ENCODE measurements around the gene MAB21L3.
"Not testable (repeated sequence)": the region's sequence is repeated elsewhere in the genome, so short reads cannot be mapped to it uniquely, and the experiment has no call there.

The MAB21L3 gene

DNA sequence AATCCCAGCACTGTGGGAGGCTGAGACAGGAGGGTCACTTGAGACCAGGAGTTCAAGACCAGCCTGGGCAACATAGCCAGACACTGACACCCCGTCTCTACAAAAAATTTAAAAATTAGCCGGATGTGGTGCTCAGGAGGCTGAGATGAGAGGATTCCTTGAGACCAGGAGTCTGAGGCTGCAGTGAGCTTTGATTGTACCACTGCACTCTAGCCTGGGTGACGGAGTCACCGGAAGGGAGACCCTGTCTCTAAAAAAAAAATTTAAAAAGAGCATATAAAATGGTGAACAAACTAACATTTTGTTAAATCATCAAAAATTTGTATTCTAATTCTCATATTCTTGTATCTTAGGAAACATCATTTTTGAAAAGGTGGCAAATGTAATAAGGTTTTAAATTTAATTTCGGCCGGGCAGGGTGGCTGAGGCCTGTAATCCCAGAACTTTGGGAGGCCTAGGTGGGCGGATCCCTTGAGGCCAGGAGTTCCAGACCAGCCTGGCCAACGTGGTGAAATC lies 27.1 kb downstream of the MAB21L3 start:
- DNase-seq (ENCODE audit: low read depth): no peak

GRCh38 chr1:116139592-116140134 lies 28.5 kb downstream of the MAB21L3 start:
- no peak for DNase-seq (ENCODE audit: low read depth)

DNA sequence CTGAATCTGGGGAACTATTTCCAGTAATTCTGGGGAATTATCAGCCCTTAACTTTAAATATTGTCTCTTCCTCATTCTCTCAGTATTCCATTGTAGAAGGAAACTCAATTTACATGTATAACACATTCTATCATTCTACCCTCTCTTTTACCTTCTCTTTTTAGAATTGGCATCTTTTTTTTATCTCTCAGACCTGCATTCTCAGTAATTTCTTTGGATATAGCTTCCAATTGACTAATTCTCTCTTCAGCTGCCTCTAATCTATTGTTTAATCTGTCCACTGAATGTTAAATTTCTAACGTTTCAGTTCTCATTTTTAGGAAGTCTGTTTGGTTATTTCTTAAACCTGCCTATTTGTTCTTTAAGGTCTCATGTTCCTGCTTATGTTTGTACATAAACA lies 33.0 kb downstream of the MAB21L3 start:
- DNase-seq (ENCODE audit: low read depth): no peak

DNA sequence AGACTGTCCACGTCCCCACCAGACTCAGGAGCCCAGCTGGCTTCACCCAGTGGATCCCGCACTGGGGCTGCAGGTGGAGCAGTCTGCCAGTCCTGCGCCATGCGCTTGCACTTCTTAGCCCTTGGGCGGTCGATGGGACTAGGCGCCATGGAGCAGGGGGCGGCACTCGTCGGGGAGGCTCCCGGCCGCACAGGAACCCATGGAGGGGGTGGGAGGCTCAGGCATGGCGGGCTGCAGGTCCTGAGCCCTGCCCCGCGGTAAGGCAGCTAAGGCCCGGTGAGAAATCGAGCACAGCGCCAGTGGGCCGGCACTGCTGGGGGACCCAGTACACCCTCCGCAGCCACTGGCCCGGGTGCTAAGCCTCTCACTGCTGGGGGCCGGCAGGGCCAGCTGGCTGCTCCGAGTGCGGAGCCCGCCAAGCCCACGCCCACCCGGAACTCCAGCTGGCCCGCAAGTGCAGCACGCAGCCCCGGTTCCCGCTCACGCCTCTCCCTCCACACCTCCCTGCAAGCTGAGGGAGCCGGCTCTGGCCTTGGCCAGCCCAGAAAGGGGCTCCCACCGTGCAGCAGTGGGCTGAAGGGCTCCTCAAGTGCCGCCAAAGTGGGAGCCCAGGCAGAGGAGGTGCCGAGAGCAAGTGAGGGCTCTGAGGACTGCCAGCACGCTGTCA lies 35.4 kb downstream of the MAB21L3 start:
- DNase-seq (ENCODE audit: low read depth): not testable (repeated sequence)

DNA sequence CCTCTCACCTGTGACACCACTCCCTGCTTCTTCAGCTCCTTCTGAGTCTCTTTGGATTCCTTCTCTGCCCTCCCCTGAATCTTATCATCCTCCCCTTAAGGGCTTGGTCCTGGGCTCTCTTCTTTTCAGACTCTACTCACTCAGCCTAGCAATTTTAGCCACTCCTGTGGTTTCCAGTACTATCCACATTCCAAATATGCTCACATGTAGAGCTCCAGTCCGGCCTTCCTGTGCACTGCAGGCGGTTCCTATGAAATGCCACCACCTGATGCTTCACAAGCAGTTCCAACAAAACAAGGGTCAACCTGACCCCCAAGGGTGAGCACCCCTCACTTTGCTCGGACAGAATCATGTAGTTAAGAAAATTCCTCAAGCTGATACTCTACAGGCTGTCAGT lies 35.9 kb downstream of the MAB21L3 start:
- DNase-seq (ENCODE audit: low read depth): no peak

DNA sequence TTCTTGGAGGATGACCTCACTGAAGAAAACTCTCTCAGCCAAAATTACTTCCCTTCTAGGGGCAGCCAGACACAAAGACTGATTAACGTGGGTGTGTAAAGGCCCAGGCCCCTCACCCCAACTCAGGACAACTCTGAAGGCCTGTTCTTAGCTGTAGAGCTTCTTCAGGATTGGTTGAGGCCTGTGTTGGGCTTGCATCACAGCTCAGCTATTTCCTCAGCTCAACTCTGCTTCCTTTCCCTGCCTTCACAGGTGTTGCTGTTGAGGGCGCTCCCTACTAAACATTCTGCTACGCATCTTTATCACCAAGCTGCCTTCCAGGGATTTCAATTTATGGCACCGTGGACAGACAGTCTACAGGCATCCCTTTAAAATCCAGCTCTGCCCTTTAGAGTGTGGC lies 36.8 kb downstream of the MAB21L3 start:
- DNase-seq (ENCODE audit: low read depth): no peak

- DNase-seq (ENCODE audit: low read depth): no peak
Measured at GRCh38 chr1:116148967-116149366, 37.8 kb downstream of the MAB21L3 start.

DNA sequence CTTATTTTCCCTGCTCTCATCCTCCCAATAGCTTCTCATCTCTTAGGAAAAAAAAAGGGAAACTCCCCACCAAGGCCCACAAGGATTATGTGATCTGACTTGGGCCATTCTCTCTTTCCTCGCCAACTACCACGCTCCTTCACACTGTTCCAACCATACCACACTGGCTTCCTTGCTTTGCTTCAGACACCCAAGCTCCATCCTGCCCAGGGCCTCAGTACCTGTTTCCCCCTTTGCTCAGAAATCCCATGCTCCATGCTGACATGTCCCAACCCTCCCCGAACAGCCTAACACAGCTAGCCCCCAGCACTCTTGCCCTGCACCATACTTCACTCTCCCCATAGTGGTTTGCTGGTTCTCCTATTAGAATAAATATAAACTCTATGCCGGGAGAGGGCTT lies 39.2 kb downstream of the MAB21L3 start:
- DNase-seq (ENCODE audit: low read depth): no peak

DNA sequence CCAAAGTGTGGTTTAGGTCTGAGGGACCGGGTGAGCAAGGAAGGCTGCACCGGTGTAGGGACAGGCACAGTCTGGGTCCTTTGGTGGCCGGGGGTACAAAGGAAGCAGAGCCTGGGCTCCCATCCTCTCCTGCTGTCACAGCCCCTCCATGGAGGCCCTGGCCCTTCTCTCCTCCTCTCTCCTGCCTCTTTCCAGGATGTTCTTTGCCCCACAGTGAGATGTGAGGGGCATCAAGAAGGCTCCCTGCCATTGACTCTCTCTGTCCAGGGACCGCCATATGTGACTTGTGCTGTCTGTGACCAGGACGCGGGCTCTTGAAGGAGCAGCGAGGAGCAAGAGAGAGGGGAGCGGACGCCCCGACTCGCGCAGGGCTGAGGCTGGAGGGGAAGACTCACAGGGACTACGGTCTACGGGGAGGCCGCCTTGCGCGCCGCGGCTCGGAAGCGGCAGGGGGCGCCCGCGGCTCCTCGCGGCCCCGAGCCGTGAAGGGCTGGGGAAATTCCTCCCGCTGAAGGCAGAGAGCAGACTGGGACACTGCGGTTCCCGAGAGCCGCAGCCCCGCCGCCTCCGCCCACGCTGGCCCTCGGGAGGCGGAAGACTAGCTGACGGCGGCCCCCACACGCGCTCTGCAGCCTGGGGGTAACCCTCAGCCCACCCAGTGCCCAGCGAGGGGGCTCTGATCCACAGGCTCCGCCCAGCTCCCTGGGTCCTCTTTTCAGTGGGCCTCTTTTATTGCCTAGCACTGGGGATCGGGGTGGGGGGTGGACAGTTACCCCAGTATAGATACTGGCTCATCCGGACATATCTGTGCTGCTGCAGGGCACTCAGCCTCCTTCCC lies 40.8 kb downstream of the MAB21L3 start:
- DNase-seq (ENCODE audit: low read depth): peak; percentile 57

DNA sequence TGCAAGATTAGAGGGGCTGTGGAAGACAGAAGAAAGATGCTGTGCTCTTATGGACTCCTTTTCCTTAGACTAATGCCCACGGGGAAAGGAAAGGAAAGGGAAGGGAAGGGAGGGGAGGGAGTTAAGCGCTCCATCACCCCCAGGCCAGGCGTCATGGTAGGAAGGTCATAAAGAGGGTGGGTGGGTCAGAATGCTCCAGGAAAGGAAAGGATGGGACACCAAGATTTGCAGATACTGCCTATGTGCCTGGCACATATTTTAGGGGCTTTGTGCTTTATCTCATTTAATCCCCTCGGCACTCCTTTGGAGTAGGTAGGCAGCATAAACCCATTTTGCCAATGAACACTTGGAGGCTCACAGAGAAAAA lies 41.4 kb downstream of the MAB21L3 start:
- no peak for DNase-seq (ENCODE audit: low read depth)

GRCh38 chr1:116152950-116153691 lies 41.9 kb downstream of the MAB21L3 start:
- DNase-seq (ENCODE audit: low read depth): no peak

DNA sequence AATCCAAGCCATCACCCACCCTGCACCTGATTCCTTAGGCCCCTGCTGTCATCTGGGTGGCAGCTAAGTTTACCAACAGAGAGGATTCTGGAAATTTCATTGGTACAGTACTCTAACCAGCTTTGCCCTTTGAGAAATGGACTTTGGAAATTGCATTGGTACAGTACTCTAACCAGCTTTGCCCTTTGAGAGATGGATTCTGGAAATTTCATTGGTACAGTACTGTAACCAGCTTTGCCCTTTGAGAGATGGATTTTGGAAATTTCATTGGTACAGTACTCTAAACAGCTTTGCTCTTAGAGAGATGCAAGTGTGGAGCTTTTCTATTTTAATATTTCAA lies 42.5 kb downstream of the MAB21L3 start:
- no peak for DNase-seq (ENCODE audit: low read depth)

DNA sequence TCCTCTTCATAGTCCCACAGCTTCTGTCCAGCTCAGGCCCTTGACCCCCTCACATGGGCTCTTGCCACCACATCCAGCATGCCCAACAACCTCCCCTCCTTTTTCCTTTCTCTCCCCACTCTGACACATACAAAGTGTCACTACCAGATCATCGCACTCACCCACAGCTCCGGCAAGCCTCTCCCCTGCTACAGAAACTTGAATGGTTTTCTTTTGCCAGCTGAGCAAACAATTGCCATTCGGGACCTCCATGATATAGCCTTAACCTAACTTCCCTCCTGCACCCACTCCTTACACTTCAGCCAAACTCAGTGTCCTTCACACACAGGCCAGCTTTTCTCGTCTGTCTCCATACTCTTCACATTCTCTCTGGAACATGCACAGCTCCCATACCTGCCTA lies 43.3 kb downstream of the MAB21L3 start:
- no peak for DNase-seq (ENCODE audit: low read depth)

- DNase-seq (ENCODE audit: low read depth): no peak
Measured at GRCh38 chr1:116157096-116157495, 45.9 kb downstream of the MAB21L3 start.

GRCh38 chr1:116159177-116159576 lies 48.0 kb downstream of the MAB21L3 start:
- no peak for DNase-seq (ENCODE audit: low read depth)

GRCh38 chr1:116159611-116160010 lies 48.4 kb downstream of the MAB21L3 start:
- DNase-seq (ENCODE audit: low read depth): no peak

DNA sequence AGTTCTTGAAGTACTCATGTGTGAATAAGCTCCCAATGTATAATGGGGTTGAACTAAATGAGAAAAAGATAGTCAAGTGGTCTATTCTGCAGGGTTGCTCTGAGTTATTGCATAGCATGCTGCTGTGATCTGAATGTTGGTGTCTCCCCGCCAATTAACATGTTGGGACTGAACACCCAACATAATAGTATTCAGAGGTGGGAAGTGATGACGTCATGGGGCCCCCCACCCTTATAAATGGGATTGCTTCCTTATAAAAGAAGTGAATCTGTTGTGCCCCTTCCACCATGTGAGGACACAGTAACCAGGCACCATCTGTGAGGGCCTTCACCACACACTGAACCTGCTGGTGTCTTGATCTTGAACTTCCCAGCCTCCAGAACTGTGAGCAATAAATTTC lies 50.2 kb downstream of the MAB21L3 start:
- DNase-seq (ENCODE audit: low read depth): no peak

DNA sequence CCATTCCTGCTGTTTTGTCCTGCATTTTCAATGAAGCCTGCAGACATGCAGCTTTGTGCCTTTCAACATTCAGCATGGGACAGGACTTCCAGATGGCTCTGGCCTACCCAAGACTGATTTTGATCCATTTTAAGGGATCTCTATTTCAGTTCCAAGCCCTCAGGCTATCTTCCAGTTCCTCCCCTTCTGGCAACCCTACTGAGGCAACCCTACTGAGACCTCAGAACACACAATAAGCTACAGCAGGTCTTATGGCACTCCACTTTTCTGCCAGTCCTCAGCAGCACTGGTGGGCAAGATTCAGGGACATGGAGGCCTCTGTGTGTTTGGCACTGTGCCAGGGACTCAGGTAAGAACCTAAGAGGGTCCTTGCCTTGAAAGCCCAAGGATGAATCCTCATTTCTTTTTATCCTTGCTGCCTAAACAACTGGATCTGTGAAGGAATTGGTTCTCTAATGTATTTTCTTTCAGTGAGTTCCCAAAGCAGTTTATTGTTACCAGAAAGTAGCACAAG lies 50.7 kb downstream of the MAB21L3 start:
- no peak for DNase-seq (ENCODE audit: low read depth)

- no peak for DNase-seq (ENCODE audit: low read depth)
Measured at GRCh38 chr1:116163533-116163932, 52.3 kb downstream of the MAB21L3 start.

- DNase-seq (ENCODE audit: low read depth): no peak
Measured at GRCh38 chr1:116164150-116164549, 53.0 kb downstream of the MAB21L3 start.

DNA sequence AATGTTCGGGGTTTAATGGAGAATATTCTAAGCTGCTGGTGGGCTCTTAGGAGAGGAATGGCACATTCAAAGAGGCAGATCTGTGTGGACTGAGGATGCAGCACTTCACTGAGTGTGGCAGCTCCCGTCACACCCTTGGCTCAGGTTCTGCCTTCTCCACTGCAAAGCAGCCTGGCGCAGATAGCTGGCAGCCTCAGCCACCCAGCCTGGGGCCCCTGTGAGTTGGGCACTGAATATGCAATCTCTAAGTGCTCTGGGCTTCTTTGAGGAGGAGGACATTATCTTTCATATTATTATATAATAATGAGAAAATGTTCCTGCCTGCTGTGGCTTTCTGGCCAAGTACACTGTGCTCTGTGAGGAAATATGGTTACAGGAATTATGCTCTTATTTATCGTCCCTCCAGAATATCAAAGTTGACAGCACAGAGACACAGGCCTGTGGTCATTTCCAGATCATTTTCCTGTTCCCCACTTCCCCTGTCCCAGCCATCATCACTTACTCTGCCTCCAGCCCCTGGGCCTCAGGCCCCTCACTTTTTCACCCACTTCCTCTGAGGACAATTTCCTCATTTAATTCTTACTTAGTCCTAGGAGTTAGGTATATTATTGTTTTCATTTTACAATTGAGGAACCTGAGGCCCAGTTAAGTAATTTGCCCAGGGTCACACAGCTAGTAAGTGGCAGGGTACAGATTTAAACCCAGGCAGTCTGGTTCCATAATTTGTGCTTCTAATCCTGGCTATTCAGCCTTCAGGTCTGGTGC lies 53.6 kb downstream of the MAB21L3 start:
- no peak for DNase-seq (ENCODE audit: low read depth)

DNA sequence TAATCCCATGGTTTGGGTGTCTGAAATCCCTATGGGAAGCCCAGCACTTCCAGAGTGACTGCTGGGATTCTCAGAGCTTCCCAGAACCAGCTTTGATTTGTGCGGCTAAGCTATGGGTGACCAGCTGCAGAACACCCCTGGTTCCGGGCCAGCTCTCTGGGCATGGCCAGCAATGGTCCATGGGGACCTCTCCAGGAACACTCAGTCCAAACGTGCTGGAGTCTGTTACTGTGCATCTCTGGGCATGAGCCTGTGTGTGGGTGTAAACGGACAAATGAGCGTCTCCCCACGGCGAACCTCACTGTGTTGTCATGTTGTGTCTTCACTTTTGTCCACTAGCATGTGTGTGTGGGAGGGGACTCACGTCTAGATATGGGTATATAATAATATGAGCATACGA lies 54.4 kb downstream of the MAB21L3 start:
- DNase-seq (ENCODE audit: low read depth): no peak

All from T follicular helper cell (primary cell).